GM21619 (cell line): ENCODE measurements around the gene SSUH2.

Experiments used
- ATAC-seq: cut with Tn5 transposase; IDR thresholded peaks from one replicate; pipeline ENCODE4 v1.9.1; 2021; ENCODE audit not compliant: unreplicated experiment

The SSUH2 gene

DNA sequence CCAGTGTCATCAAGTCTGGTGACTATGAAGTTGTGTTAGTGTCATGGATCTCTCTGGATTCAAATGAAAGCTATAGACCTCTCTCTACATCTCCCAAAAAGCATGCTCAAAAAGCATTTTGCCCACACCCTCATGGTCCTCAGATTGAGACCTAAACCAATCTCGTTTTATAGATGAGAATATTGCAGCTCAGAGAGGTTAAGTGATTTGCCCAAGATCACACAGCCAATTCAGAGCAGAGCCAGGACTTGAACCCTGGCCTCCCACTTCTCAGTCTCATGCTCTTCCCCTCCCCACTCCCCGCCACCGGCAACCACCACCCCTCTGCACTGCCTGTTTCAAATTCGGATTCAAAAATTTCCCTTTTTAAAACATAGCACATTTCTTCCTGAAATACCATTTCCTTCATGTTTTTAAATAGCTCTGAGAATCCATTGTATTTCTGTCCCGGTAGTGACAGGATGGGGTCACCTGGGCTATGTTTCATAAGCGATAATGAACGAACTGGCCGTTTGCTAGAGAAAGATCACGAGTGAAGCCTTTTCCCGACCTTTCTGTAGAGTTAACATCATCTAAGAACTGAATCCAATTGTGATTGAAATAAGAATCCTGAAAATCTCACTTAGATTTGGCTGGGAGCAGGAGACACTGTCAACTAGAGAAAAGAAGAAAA lies 769 bp downstream of the SSUH2 start:
- ATAC-seq, result no peak

DNA sequence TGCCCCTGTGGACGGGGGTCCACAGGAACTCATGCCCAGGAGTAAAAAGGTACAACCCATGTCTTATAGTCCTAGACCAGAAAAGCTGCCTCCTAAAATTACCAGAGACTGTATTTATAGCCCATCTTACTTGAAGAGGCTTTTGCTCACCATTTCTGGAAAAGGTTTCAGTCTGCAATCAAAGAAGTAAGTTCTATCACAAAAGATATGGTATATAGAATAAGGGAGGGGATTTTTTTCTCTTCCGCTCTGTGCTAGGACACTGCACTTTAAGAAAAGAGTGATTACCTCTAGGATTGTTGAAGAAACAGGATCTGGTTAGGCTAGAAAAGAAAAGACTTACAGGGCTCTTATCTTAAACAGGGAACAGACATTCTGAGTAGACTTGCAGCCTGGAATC lies 2.6 kb downstream of the SSUH2 start:
- ATAC-seq, result no peak

DNA sequence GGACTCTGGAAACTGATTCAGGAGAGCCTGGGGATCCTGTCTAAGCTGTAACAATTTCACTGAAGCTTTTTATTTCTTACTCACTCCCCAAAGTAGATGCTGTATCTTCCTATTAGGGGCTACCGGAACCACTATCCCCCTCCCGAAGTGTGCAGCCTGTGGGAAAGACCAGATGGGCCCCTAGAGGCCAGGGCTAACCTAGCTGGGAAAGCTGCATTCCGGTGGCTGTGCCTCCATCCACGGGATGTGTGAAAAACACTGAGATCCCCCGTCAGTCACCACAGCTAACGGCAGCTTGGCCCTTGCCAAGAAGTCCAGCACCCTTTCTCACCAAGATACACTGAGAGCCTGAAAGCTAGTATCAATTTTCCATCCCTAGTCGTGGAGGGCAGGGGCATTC lies 3.1 kb downstream of the SSUH2 start:
- no peak for ATAC-seq

DNA sequence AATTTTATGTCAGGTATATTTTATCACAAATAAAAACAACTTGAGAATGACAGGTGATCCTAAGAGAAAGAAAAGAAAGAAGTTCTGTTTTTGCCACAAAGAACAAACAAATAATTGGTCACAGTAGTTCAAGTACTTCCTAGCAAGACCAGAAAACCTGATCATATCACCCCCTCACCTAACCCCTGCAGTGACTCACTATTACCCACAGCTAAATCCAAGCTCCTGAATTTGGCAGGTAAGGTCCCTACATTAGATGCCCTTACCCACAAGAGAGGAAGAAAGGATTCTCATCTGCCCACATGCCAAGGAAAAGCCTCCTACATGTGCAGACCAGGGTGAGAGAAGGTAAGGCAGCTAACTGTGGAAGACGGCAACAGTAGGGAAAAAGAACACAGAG lies 4.4 kb downstream of the SSUH2 start:
- ATAC-seq, result no peak

DNA sequence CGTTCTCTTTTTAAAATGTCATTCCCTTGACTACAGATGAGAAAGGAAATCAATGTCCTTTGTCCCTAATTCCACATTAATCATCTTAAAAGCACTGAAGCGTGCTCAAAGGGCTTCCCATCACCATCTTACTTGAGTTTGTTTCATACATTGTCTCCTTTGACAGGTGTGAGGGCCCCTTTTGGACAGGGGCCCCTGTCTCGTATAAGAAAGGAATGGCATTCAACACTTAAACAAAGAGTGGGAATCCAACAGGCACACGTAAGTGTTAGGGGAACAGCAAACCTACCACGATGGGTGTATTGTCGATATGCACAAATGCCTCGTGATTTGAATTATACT lies 5.0 kb downstream of the SSUH2 start:
- ATAC-seq, result no peak

DNA sequence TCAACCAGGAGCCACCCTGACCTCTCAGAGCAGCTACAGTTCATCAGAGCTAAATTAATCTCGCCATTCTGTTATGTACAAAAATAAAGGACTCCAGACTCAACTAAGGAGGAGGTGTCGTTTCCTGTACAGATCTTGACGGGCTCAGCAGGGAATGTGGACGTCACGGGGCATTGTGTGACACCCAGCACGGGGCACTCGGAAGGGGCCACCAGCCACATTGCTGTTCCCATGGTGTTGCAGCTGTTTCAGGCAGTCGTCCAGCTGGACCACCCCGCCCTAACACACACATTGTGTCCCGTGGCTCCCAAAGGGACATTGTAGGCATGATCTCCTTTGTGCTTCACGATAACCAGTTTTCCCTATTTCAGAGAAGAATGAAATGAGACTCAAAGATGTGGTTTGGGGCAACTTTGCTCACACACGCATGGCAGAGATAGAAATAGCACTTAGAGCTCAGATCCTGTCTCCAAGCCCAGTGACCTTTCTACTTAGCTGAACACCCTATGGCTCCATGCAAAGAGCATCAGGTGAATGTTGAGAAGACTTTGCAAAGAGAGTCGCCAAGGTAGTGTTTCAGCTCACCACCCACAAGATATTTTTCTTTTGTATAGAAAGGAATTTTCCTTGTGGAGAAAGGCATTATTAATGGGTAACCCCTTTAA lies 5.5 kb downstream of the SSUH2 start:
- ATAC-seq, result no peak

DNA sequence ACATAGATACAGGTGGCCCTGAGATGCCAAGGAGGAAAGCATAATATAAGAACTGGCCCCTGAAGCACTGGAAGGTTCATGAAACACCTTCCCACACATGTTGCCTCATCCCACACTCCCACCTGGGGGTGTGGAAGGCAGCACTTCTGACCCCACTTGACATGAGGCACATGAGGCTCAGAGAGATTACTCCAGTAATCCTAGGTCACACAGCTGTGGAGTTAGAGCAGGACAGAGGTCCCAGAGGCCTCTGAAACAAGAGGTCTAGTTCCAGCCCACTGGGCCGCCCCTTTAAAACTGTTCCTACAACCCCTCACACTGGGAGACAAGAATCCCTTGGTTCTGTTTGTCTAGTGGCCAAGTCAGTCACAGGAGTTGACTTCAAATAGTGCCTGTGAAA lies 7.2 kb downstream of the SSUH2 start:
- no peak for ATAC-seq

DNA sequence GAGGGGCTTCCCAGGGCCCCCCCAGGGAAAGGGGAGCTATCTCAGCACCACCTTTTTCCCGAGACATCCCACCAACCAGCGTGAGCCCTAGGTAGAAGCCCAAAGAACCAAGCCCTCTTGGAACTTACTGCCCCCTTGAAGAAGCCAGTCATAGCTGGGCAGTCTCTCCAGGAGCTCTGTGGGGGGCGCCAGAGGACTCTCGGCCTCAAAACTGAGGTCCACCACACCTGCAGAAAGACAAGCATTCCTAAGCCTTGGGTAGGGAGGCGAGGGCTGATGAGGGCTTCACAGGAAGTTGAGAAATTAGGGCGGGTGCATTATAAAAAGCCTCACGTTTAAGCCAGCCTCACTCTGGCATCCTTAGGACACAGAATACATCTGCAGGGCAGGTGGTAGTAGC lies 9.0 kb downstream of the SSUH2 start:
- no peak for ATAC-seq

DNA sequence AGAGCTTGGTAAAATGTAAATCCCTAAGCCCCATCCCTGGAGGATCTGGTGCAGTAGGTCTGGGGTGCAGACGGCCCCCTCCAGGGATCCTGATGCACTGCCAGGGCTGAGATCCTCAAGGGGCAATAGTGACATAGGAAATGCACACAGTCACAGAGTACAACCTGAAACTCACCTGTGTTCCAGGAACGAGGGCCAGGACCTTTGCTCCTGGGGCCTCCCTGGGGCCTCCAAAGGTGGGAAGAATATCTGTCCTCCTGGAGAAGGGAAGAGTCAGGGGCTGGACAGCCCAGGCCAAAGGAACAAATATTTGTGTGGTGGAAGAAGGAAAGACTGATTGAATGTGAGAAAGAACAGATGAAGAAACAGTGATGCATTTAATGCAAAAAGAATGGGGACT lies 9.5 kb downstream of the SSUH2 start:
- no peak for ATAC-seq

DNA sequence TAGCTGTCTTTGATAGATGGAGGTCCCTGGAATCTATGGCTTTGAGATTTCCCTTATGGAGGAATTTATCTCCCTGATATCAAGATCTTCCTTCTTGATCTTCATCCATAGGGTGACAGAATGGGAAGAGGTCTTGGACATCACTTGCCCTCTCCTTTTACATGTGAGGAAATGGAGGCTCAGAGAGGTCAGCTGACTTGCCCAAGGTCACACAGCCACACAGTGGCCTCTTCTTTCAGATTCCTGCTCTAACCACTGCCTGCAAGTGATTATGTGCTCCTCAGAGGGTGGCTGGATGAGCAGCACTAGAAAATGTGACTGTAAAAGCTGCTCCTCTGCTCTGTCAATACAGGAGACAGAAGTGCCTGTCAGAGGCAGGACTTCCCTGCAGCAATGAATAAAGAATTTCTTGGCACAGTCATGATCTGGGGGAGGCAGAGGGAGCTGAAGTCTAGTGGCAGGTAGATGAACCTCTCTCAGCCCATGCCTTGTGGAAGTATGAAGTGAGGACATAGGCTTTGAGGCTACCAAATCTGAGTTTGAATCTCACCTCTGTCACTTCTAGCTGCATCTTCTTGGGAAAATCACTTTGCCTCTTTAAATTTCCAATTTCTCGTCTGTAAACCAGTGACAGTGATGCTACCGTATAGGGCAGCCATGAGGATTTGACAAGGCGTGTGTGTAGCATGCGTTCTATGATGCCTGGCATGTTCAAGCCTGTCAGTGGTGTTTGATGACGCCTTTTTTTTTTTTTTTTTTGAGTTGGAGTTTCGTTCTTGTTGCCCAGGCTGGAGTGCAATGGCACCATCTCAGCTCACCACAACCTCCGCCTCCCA lies 12.0 kb downstream of the SSUH2 start:
- no peak for ATAC-seq

DNA sequence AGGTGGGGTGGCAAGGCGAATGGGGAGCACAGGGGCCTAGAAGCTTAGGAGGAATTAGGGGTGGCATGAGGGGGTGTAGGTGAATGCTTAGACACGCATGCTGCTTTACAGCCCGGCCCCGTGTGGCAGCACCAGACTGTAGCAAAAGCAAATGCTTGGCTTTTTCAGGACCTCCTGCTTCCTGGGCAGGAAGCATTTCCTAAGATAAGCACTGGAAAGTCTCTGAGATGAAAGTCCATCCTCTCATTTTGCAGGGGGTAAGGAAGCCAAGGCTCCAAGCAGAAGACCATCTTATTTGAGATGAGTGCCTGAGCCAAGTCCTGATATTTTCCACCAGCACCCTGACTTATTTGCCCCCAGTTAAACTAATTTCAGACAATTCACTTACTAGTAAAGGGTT lies 12.9 kb downstream of the SSUH2 start:
- no peak for ATAC-seq

DNA sequence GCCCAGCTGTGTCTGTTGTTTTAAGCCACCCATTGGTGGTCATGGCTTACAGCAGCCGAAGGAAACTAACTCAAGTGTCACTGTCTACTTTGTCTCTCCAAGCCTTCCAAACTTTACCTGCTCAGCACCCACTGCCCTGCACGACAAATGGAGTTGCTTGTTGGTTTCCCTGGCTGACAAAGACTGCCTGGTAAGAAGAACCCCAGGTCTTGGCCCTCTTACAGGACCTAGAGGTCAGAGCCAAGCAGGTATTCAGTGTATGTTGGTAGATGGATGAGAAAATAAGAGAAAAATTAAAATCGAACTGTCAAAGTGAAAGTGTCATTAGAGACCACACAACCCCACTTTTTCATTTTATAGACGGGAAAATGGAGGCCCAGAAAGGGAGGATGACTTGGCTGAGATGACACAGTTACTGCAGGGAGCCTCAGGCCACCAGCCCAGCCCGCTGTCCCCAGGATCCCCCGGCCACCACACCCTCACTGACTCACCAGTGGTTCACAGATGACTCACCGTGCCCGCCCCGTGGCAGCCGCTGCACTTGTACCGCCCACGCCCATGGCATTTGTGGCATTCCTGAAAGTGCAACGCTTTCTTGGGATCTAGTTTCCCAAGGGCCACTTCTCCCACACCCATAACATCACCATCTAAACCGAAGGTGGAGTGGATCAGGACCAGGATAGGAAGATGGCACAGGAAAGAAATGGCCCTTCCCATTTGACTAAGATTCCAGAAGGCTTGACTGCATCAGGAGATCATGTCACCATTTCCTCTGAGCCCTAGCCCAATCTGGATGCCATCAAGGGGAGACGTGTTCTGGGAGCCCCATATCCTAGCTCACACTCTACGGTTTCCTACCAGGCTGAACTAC lies 15.2 kb downstream of the SSUH2 start:
- peak; percentile 80 for ATAC-seq

DNA sequence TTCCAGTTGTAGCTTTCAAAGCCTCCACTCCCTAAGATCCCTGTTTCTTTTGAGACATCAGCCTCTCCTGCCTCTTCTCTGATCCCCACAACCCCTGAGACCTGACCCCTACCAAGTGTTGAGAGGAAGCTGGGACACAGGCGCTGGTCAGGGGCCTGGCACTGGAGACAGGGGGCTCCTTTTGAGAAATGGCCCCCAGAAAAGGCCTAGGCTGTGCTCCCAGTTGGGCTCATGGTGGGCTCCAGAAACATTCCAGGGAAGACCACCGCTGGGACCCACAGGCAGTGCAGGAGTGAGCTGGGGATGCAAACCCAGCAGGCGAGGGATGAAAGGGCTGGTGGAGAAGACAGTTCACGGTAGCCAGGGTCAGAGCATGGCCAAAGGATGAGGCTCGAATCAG lies 16.6 kb downstream of the SSUH2 start:
- no peak for ATAC-seq

DNA sequence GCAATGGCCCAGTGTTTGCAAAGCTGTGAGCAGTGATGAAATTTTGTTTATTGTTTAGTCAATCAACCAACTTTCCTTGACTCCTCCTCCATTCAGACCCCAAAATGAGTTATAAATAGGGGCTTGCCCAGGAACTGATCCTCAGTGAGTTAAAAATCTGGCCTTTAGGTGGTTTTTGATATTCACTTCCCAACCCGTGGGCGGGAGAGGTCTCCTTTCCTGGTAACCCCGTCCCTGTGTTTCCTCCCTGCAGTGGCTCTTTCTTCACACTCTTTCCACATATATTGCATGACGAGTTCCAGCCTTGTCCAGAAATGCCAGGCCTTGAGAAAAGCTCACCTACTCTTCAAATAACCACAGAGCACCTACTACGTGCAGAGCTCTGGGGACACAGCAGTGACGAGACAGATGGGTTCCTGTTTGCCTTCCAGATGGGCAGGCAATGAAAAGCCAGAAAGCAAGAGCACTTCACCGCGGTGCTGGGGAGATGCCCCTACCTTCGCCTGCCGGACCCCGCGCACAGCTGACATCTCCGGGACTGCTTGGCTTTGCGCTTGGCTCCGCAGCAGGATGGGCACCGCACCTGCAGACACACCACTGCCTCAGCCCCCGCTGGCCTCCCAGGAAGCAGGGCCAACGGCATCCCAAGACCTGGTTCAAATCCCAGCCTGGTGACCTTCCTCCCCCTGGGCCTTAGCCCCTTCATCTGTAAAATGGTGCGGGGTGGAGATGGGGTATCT lies 17.2 kb downstream of the SSUH2 start:
- no peak for ATAC-seq

DNA sequence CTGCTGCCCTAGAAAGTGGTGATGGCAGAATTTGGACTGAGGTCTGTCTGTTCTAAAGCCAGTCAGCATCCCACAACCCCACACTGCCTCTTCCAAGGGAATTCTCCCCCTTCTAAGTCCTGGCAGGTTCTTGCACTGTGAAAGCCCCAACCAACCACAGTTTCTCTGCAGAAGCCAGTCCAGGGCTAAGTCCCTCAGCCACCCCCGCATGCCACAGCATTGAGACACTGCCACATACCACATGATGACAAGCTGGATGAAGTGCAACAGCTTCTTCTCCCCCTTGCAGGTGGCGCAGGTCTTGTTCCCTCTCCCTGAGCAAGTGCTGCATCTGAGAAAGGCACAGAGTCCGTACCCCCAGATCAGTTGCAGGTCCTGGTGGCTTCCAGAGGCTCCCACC lies 18.6 kb downstream of the SSUH2 start:
- no peak for ATAC-seq

DNA sequence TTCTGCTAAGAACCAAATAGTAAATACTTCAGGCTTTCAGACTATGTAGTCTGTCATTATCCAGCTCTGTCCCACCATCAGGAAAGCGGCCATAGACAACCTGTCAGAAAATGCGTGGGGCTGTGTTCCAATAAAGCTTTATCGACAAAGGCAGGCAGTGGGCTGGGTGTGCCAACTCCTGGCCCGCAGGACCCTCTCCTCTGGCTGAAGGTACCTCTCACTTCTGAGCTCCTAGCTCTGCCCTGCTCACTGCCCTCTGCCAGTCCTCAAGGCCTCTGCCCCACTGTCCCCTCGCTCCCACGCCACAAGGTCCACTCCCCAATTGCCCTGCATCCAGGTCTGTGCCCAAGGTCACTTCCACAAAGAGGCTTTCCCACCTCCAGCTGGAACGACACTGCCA lies 20.0 kb downstream of the SSUH2 start:
- no peak for ATAC-seq

DNA sequence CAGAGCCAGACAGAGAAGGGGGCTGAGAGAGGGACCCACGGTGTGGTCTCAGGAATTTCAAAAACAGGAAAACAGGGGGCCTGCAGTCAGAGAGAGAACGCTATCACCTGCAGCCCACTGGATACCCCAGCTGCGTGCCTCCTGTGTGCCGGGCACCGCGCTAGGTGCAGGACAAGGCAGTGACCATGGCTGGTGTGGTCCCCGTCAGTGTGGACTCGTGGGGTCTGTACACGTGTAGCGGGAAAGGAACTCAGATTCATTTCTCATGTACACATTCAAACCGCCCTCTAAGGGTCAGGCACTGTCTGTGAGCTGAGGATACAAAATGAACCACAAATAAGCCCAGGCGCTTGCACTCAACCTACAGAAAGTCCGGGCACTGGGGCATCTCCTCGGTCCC lies 20.9 kb downstream of the SSUH2 start:
- ATAC-seq, result no peak

DNA sequence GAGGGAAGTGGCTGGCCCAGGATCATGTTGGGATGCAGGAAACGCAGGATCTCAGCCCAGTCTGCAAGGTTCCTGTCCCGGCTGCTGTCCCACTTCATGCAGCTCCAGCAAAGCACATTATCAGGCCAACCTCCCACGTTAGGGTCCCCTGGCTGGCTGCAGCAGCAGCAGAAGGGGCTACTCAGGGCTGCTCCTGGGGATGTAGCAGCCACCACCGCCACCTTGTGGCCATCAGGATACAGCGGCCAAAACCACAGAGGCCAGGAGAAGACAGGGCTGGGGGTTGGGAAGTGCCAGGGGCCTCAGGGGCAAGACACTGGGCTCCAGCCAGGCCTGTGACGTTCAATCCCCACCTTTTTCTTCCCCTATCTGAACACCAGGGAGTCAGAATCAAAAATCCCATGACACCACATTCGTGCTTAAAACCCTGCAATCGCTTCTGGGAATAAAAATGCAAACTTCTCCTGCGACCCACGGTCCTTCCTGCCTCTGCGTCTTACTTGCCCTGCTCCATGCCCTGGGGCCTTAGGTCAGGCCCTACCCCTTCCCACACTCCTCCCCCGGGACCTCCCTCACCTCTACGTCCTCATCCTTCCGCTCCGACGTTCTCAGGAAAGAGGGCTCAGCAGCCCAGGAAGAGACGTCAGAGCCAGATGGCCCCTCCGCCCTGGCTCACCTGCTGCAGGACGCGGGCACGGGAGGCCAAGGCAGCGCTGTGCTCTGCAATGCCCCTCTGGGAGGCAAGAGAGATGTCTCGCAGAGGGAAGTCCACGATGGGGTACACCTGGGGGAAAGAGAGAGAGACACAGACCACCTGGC lies 21.5 kb downstream of the SSUH2 start:
- peak; percentile 95 for ATAC-seq

DNA sequence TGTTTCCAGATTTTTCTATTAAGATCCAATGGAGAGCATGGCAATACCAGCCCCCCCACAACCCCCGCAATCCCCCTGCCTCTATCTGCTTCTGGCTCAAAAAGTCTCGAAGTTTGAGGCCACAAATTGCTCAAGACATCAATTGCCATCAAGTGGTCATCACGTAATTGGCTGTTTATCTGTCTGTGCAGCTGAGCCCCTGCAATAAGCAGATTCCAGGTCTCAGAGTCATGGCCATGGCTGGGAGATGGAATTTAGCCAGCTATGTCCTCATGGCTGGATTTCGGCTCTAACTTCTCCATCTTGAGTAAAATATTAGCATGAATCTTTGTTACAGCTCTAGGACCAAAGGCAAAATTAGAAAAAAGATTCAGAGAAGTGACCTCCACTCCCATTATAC lies 22.7 kb downstream of the SSUH2 start:
- no peak for ATAC-seq

DNA sequence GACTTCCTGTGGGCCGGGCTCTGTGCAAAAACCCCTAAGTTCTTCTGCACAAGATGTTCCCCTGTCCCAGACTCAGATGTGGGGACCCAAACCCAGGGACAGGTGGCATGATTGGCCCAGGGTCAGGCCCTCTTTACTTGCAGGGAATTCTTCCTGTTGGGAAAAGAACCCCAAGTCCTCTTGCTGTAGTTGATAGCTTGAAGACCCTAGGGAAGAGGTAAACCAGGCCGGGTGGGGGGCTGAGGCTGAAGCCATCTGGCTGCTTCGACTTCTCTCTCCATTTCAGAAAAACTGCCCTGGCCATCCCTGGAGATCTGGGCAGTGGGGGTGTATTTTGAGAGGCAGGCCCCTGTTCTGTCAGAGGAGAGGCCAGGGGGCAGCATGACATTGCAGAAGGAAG lies 23.5 kb downstream of the SSUH2 start:
- ATAC-seq, result no peak
